AG09319 (cell line): ENCODE measurements around the gene CHRNA4.

Experiments used
- DNase-seq: peaks from one replicate; pipeline ENCODE4 v3.0.0-alpha.2; 2010; ENCODE audit warnings: low read depth; ENCODE audit errors: extremely low read depth
- CTCF ChIP-seq: IDR thresholded peaks from 2 replicates; pipeline ENCODE4 v1.5.1; 2011; ENCODE audit warnings: low read depth, mild to moderate bottlenecking, inconsistent platforms, low read length, moderate library complexity

CHRNA4 gene

DNA sequence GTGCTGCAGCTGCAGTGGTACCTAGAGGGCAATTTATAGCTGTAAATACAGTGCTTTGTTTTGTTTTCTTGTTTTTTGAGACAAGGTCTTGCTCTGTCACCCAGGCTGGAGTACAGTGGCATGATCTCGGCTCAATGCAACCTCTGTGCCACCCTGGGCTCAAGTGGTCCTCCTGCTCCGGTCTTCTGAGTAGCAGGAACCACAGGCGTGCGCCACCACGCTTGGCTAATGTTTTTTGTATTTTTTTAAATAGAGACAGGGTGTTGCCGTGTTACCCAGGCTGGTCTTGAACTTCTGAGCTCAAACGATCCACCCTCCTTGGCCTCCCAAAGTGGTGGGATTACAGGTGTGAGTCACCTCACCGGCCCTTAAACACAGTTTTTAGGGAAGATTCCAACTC lies 26.8 kb downstream of the CHRNA4 start:
- TF ChIP-seq CTCF, result no peak

DNA sequence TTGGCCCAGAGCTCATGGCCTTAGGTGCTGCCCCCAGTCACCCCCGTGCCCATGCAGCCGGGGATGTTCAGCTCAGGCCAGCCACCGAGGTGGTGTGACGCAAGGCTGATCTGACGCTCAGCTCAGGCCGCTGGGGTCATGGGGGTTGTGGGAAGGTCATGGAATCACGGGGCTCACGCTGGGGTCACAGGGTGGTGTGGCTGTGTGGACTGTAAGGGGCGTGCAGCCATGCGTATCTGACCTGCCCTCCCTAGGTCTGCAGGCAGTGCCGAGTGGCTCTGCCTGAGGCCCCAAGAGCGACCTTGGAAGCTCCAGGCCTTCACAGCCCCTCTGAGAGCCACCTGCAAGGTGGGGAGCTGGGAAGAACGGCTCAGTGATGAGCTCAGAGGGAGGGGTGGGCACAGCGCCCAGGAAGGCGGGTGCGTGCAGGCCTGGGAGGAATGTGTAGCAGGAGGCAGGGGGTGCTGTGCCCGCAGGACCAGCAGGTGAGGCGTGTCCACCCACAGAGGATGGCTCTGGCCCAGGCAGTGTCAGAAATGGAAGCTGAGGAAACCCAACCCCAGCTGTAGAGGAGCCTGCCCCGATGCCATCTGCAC lies 27.8 kb downstream of the CHRNA4 start:
- TF ChIP-seq CTCF, result no peak
- no peak for DNase-seq

More for the DNA sequence above, 26.8 kb downstream of the CHRNA4 start:
- no peak for DNase-seq

DNA sequence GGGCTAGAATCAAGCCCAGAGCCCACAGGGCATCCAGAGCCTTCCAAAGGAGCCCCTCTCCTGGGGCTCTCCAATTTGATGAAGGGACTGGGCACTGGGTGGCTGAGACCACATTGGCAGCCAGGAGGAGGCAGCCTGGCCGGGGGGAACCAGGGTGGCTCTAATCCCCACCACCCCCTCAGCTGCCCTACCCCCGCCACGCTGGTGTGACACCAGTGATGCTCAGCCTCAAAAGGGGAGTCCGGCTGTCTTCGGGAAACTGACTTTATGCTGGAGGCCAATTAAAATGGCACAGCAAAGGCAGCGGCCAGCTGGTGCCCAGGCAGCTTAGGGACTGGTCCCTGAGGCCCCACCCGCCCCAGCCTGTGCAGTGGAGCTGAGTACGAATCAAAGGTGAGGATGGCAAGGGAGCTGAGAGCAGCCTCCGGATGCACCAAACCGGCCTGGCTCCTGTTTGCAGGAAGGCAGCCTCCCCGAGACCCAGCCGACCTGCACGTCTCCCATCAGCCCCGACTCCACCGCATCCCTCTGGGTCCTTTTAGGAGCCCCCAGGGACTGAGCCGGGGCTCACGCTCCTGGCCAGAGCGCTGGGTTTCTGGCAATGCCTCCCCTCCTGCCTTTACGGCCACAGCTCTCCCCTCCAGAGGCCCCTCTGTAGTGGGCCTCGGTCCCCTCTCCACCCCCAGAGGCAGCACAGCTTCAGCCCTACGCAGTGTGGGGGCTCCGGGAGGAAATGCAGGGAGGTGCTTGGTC lies 28.5 kb downstream of the CHRNA4 start:
- no peak for TF ChIP-seq CTCF
- no peak for DNase-seq

- DNase-seq, result no peak
Observed at GRCh38 chr20:63331741-63332400, 29.3 kb downstream of the CHRNA4 start.

DNA sequence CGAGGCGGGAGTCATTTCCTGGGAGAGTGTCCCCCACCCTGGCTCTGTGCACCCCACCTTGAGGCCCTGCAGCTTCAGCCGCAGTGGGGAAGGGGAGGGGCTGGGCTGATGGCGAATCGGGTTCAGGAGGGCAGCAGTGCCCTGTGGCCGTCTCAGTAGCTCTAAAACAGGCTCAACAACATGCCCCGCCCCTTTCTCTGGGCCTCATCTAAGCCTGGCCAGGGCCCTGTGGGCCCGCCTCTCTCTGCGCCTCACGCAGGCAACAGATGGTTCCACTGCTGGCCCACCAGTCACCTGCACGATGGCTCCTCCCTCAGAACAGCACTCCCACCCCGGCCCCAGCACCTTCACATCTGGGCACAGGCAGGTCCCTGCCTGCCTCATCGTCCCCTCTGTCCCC lies 30.2 kb downstream of the CHRNA4 start:
- no peak for DNase-seq
- TF ChIP-seq CTCF, result no peak

More at GRCh38 chr20:63331741-63332400, 29.3 kb downstream of the CHRNA4 start:
- no peak for TF ChIP-seq CTCF

DNA sequence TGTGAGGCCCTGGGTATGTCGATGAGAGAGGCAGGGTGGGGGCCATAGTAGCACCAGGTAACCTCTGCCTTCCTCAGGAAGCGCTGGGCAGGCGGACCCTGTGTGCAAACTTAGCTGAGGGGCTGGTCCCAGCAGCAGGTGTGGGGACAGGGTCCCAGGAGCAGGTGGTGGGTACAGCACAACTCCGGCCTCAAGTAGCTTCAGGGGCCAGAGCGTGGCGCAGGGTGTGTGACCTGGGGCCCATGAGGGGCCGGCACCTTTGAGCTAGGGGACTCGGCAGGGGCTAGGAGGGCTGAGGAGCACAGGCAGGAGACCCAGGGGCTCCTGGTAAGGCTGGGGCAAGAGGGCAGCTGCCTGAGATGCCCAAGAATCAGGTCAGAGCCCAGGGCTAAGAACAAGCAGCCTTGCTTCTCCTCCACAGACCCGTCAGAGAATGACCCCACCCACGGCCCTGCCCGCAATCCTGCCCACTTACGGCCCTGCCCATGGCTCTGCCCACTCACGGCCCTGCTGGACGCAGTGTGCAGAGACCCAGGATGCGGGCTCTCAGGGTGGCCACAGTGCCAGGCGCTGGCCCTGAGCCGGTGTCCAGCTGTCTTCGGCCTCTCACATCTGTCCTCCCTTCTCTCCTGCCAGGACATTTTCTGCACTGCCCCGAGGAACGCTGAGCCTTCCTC lies 30.9 kb downstream of the CHRNA4 start:
- no peak for TF ChIP-seq CTCF
- DNase-seq, result no peak
